Measurements from ENCODE around the gene TEX264.

The TEX264 gene

DNA sequence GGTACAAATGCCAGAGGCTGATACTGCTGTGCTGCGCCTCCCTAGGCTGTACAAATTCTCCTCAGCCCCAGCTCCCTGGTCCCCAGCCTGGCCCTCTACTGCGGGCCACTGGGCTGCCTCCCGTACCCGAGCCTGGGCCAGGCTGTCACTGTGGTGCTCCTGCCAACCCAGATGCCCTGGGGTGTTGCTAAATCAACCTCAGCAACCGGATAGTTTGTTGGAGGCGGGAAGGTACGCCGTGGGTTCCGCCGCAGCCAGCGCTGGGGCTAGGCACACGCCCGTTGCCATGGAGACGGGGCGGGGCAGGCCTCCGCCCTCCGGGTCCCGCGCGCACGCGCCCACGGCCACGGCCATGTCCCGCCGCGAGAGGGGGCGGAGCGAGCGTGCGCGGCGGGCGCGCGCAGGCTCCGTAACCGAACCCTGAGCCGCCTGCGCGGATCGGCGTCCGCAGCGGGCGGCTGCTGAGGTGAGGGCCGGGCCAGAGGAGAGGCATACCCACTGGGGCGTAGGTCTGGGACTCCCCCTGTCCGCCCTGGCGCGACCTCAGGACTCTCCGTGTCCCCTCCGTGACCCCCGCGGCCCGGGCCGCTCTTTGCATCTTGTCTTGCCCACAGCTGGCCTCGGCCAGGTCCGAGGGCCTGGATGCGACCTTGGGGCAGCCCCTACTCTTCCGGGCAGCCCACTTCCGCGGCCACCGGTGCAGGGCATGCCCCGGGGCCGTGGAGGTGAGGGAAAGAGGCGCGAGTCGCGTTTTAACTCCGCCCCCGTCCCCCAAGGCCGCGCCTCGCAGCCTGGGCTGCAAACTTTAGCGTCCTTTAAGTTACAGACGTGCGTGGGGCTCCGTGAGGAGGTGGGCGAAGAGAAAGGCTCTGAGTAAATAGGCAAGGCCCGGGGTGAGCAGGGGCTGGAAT lies at the start of gene TEX264:
Gene TEX264, plus strand, starts transcription at position 430 of the 911 bp plus-strand sequence. CDS start 3,053 bp downstream, outside the sequence.
- in situ Hi-C loops (cut with HindIII; ENCODE audit: low pct_ligation_motif_present, low sequenced_read_pairs) = no loop called here
- TF ChIP-seq CTCF (IDR thresholded peaks at IDR 0.05; ENCODE audit: low read depth, low read length, missing control alignments) = no peak
- Histone ChIP-seq H3K36me3 (replicated peaks) (no peaks in the 10 kb centered on the region), H3K27ac (no peak within 1 kb of the TSS), H3K27me3 (replicated peaks) (no peaks in the 10 kb centered on the region), H3K4me3 (ENCODE audit: low read depth, low read length) (peak within 1 kb of the TSS; percentile 79)
- peak; percentile 30 for DNase-seq

DNA sequence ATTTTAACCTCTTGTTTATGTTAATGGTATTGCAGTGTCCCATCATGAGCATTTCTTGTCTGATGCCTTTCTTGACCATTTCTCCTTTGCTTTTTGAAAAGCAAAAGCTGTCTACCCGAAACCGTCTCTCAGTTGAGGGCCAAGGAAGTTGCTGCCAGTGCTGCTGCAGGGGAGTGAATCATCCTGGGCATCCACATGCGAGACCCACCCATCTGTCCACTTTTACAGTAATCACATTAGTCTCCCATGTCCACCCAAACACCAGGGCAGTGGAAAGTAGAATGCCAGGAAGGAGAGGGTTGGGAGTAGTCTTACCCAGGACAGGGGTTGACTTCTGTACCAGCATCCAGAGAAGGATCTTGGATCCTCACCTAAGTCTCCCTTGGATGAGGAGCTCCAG lies 48.6 kb upstream of the TEX264 start:
- Histone ChIP-seq H3K27ac (no peak overlapping the region), H3K4me3 (ENCODE audit: low read depth, low read length) (no peak overlapping the region), H3K36me3 (replicated peaks) (no peaks in the 10 kb centered on the region), H3K27me3 (replicated peaks) (no peaks in the 10 kb centered on the region)
- DNase-seq = no peak
- TF ChIP-seq CTCF (IDR thresholded peaks at IDR 0.05; ENCODE audit: low read depth, low read length, missing control alignments) = no peak
- in situ Hi-C loops (cut with HindIII; ENCODE audit: low pct_ligation_motif_present, low sequenced_read_pairs) = no loop called here

DNA sequence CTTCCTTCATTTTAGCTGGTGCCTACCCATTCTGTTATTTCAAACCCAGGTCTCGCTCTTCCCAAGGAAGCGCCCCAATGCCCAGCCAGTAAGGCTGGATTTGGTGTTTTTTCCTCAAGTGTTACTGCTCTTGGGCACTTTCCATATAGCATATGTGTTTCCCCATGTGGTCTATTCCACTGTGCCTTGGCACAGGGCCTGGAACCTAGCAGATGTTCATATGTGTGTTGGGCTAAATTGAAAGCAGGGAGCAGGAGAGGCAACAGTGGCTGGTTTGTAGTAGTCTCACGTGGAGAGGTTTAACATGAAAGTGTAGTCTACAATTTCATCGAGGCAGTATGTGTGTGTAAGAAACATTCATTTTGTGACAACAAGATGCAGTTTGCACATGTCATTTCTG lies 48.2 kb upstream of the TEX264 start:
- Histone ChIP-seq H3K36me3 (replicated peaks) (no peaks in the 10 kb centered on the region), H3K27me3 (replicated peaks) (no peaks in the 10 kb centered on the region), H3K27ac (no peak overlapping the region), H3K4me3 (ENCODE audit: low read depth, low read length) (no peak overlapping the region)
- no peak for DNase-seq
- in situ Hi-C loops (cut with HindIII; ENCODE audit: low pct_ligation_motif_present, low sequenced_read_pairs) = no loop called here
- TF ChIP-seq CTCF (IDR thresholded peaks at IDR 0.05; ENCODE audit: low read depth, low read length, missing control alignments) = no peak

DNA sequence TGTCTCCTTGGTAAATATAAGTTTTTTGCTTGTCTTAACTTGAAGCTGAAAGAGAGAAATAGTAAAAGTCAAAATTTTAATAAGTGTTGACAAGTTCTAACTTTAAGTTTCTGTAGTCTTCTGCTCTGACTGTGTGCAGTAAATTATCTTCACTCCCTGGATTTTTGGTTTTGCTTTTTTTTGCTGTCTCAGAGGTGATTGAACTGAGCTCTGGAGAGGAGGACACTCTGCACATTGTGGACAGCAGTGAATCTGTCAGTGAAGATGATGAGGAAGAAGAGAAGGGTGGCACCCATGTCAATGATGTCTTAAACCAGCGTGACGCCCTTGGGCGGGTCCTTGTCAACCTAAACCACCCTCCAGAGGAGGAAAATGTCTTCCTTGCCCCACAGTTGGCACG lies 40.5 kb upstream of the TEX264 start:
- no peak overlapping the region for H3K4me3 ChIP-seq (ENCODE audit: low read depth, low read length)
- in situ Hi-C loops (cut with HindIII; ENCODE audit: low pct_ligation_motif_present, low sequenced_read_pairs) = no loop called here
- no peak for TF ChIP-seq CTCF (IDR thresholded peaks at IDR 0.05; ENCODE audit: low read depth, low read length, missing control alignments)
- H3K27me3 ChIP-seq (replicated peaks) = no peaks in the 10 kb centered on the region
- H3K27ac ChIP-seq = no peak overlapping the region
- DNase-seq = no peak
- H3K36me3 ChIP-seq (replicated peaks) = peaks cover 29% of the 10 kb centered on the region

- DNase-seq = no peak
- Histone ChIP-seq H3K27ac (no peak overlapping the region), H3K27me3 (replicated peaks) (no peaks in the 10 kb centered on the region), H3K4me3 (ENCODE audit: low read depth, low read length) (no peak overlapping the region), H3K36me3 (replicated peaks) (peaks cover 47% of the 10 kb centered on the region)
- no peak for TF ChIP-seq CTCF (IDR thresholded peaks at IDR 0.05; ENCODE audit: low read depth, low read length, missing control alignments)
- in situ Hi-C loops (cut with HindIII; ENCODE audit: low pct_ligation_motif_present, low sequenced_read_pairs) = no loop called here
These were observed 33.7 kb upstream of the TEX264 start for GRCh38 chr3:51637144-51637940.

Measured in brain microvascular endothelial cell (primary cell).